Measurements from ENCODE around the gene CDH4. TPM values are rescaled to one million over a fixed set of nuclear protein-coding genes. Genes with fewer than 3 reads are reported as not detected.
A peak's percentile ranks its signal among the peaks of the same experiment; 100 is the strongest.

Gene CDH4
- total and polyA plus RNA-seq, 2 of the 4 experiments (the other 2 are of a cell fraction), result 1.6 to 3.5 TPM

DNA sequence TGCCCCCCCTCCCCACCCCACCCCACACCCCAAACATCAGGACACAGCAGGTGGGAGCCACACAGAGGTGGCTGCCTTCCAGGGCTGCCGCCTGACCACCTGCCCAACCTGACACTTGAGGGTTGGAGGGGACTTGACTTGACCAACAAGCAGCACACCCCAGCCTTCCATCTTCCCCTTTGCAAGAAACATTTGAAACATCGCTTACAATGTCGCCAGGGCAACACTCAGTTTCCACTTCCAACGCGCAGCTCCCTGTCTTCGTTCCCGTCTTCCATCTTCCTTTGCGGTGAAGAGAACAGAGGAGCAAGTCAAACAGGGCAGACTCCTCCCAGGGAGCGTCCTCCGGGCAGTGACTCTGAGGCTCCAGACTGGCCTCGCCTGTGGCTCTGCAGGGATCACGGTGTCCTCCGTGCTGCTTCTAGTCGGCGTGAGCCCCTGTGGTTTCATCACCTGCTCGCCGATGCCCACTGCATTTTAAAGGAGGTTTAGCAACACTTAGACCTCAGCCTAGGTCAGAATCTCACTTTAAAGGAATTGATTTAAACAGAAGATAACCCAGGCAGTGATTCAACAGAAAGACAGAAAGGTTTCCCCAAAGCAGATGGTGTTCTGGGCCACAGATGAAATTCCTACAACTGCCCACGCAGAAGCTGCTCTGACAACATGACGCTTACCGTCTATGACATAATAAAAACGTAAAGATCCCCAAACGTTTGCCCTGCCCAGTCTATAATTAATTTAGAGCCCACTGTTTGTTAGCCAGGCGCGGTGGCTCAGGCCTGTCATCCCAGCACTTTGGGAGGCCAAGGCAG lies 682.9 kb downstream of the CDH4 start:
- TF ChIP-seq RAD21 (IDR thresholded peaks at IDR 0.05; ENCODE audit: low read length) (no peak), MAFK (IDR thresholded peaks at IDR 0.05; ENCODE audit: low read depth, low read length) (no peak), FOS (IDR thresholded peaks at IDR 0.05; ENCODE audit: low read depth, low read length) (no peak), MAZ (IDR thresholded peaks at IDR 0.05; ENCODE audit: borderline replicate concordance, low read depth, low read length) (no peak), CHD1 (IDR thresholded peaks at IDR 0.05; ENCODE audit: low read depth, low read length) (no peak), CEBPB (IDR thresholded peaks at IDR 0.05; ENCODE audit: low read depth, low read length) (no peak), BHLHE40 (IDR thresholded peaks at IDR 0.05; ENCODE audit: low read depth, low read length) (no peak), NFE2L2 (IDR thresholded peaks at IDR 0.05; ENCODE audit: low read depth, low read length) (no peak), MXI1 (IDR thresholded peaks at IDR 0.05; ENCODE audit: borderline replicate concordance, low read depth, low read length) (no peak)
- TF ChIP-seq, protein P1, sequence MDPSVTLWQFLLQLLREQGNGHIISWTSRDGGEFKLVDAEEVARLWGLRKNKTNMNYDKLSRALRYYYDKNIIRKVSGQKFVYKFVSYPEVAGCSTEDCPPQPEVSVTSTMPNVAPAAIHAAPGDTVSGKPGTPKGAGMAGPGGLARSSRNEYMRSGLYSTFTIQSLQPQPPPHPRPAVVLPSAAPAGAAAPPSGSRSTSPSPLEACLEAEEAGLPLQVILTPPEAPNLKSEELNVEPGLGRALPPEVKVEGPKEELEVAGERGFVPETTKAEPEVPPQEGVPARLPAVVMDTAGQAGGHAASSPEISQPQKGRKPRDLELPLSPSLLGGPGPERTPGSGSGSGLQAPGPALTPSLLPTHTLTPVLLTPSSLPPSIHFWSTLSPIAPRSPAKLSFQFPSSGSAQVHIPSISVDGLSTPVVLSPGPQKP (IDR thresholded peaks at IDR 0.05; ENCODE audit: borderline replicate concordance, low read depth, low read length), result no peak
- TF ChIP-seq, protein P2, sequence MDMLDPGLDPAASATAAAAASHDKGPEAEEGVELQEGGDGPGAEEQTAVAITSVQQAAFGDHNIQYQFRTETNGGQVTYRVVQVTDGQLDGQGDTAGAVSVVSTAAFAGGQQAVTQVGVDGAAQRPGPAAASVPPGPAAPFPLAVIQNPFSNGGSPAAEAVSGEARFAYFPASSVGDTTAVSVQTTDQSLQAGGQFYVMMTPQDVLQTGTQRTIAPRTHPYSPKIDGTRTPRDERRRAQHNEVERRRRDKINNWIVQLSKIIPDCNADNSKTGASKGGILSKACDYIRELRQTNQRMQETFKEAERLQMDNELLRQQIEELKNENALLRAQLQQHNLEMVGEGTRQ (IDR thresholded peaks at IDR 0.05; ENCODE audit: low read depth, low read length), result no peak
- no TSS peak for BruUV-seq (replicated peaks)
- Histone ChIP-seq H3K79me1 (ENCODE audit: low read depth in 1 of 2, low read length in 2 of 2) (no peaks in the 10 kb centered on the region), H2AK5ac (ENCODE audit: low read depth, low read length) (no peak overlapping the region), H3K27ac (ENCODE audit: insufficient read depth, low read length) (no peak overlapping the region), H3K18ac (ENCODE audit: low read depth, low read length) (no peak overlapping the region), H3K4me2 (ENCODE audit: low read depth, low read length) (no peak overlapping the region), H3K23ac (ENCODE audit: low read depth, low read length) (no peak overlapping the region), H2AFZ (replicated peaks; ENCODE audit: low read length, poor library complexity) (no peak overlapping the region), H2BK120ac (ENCODE audit: low read depth, low read length) (no peak overlapping the region), H4K91ac (ENCODE audit: insufficient read depth, low read depth, low read length) (no peak overlapping the region), H4K8ac (ENCODE audit: low read depth in 2 of 2, low read length in 2 of 2) (no peak overlapping the region), H3K4me3 (ENCODE audit: insufficient read depth, low read depth, low read length) (no peak overlapping the region), H2BK15ac (ENCODE audit: low read depth, low read length) (no peak overlapping the region), H3K9ac (ENCODE audit: low read depth, low read length) (no peak overlapping the region), H3K14ac (replicated peaks; ENCODE audit: low read depth, low read length) (no peak overlapping the region), H3K4me1 (ENCODE audit: control insufficient read depth, insufficient read depth, low read length) (no peaks in the 10 kb centered on the region), H2BK5ac (ENCODE audit: low read depth, low read length, poor library complexity, severe bottlenecking) (no peak overlapping the region), H3K4ac (ENCODE audit: low read depth, low read length) (no peak overlapping the region), H4K5ac (ENCODE audit: low read depth, low read length) (no peak overlapping the region), H3K9me1 (ENCODE audit: insufficient read depth, low read length) (no peaks in the 10 kb centered on the region; the same call in 1 of the 2 replicates), H3K27me3 (ENCODE audit: control insufficient read depth, insufficient read depth, low read length) (peaks cover 4% of the 10 kb centered on the region; the same call in 1 of the 2 replicates), H2BK20ac (ENCODE audit: low read depth, low read length) (no peak overlapping the region), H3K9me3 (ENCODE audit: control insufficient read depth, insufficient read depth, low read length) (no peaks in the 10 kb centered on the region), H4K20me1 (ENCODE audit: insufficient read depth, low read length) (no peaks in the 10 kb centered on the region), H2AK9ac (replicated peaks; ENCODE audit: low read depth, low read length, poor library complexity) (no peak overlapping the region), H3K36me3 (ENCODE audit: control insufficient read depth, insufficient read depth, low read length) (no peaks in the 10 kb centered on the region), H3K56ac (ENCODE audit: extremely low read depth, insufficient read depth, low read length) (no peak overlapping the region)
- ATAC-seq (ENCODE audit: low read depth), result peak; percentile 39
- CTCF ChIA-PET, result no interaction called here
- in situ Hi-C loops (cut with MboI; ENCODE audit: low sequenced_read_pairs) (no loop called here), intact Hi-C loops (cut with micrococcal nuclease) (no loop called here), dilution Hi-C loops (cut with HindIII; ENCODE audit: low sequenced_read_pairs, unreplicated experiment) (no loop called here)
- DNase-seq, result peak; percentile 46
- POLR2A ChIA-PET (ENCODE audit: unreplicated experiment), result no interaction called here
- 45% methylated on average over 16 of the region's 24 CpGs; no CpG with 5 or more reads in 1 of the 2 experiments for WGBS, 2 experiments (ENCODE audit: extremely low coverage in 2 of 2, insufficient read length in 1 of 2)

All from IMR-90 (cell line).